Ishikawa (cell line): ENCODE results near the gene ZNF558.

ENCODE experiments used
- CEBPB ChIP-seq: IDR thresholded peaks from 2 replicates; pipeline ENCODE4 v1.6.1; 2012
- CREB1 ChIP-seq: IDR thresholded peaks from 2 replicates; pipeline ENCODE4 v1.6.1; 2012; ENCODE audit warnings: low read depth
- EP300 ChIP-seq: IDR thresholded peaks from 2 replicates; pipeline ENCODE4 v1.6.1; 2012; ENCODE audit warnings: borderline replicate concordance
- NFIC ChIP-seq: IDR thresholded peaks from 2 replicates; pipeline ENCODE4 v1.6.1; 2012
- TCF12 ChIP-seq: IDR thresholded peaks from 2 replicates; pipeline ENCODE4 v1.6.1; 2012; ENCODE audit warnings: low read depth
- TEAD4 ChIP-seq: IDR thresholded peaks from 2 replicates; pipeline ENCODE4 v1.6.1; 2012
- TF ChIP-seq, protein P1 (sequence below): IDR thresholded peaks from 2 replicates; pipeline ENCODE4 v1.6.1; 2012; ENCODE audit warnings: low read depth, mild to moderate bottlenecking

DNA sequence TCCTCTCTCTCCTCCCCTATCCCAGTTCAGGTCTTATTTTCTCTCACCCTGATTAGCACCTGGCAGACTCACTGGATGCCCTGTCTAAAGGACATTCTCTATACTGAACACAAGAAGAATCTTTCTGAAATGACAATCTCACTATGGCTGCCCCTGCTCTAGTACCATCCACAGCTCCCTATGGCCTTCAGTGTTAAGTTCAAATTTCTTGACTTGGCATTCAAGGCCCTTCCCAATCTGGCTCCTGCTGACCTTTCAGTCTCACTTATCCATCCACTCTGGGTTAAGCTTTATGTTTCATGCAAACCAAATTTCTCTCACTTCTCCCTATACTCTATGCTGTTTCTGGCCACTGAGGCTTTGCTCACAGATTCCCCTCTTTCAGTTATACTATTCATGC, 34.2 kb upstream of the ZNF558 start:
- TF ChIP-seq EP300 (no peak), TCF12 (no peak), NFIC (no peak), TEAD4 (no peak), CREB1 (no peak), CEBPB (no peak)
- TF ChIP-seq, protein P1, sequence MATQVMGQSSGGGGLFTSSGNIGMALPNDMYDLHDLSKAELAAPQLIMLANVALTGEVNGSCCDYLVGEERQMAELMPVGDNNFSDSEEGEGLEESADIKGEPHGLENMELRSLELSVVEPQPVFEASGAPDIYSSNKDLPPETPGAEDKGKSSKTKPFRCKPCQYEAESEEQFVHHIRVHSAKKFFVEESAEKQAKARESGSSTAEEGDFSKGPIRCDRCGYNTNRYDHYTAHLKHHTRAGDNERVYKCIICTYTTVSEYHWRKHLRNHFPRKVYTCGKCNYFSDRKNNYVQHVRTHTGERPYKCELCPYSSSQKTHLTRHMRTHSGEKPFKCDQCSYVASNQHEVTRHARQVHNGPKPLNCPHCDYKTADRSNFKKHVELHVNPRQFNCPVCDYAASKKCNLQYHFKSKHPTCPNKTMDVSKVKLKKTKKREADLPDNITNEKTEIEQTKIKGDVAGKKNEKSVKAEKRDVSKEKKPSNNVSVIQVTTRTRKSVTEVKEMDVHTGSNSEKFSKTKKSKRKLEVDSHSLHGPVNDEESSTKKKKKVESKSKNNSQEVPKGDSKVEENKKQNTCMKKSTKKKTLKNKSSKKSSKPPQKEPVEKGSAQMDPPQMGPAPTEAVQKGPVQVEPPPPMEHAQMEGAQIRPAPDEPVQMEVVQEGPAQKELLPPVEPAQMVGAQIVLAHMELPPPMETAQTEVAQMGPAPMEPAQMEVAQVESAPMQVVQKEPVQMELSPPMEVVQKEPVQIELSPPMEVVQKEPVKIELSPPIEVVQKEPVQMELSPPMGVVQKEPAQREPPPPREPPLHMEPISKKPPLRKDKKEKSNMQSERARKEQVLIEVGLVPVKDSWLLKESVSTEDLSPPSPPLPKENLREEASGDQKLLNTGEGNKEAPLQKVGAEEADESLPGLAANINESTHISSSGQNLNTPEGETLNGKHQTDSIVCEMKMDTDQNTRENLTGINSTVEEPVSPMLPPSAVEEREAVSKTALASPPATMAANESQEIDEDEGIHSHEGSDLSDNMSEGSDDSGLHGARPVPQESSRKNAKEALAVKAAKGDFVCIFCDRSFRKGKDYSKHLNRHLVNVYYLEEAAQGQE: no peak
